HG02759 (cell line): Measurements from ENCODE around the gene ARHGEF1.
"Not testable (repeated sequence)": the region's sequence is repeated elsewhere in the genome, so short reads cannot be mapped to it uniquely, and the experiment has no call there.

ENCODE experiments used
- ATAC-seq: cut with Tn5 transposase; IDR thresholded peaks from one replicate; pipeline ENCODE4 v1.9.1; 2021; ENCODE audit warnings: mild to moderate bottlenecking, moderate library complexity; ENCODE audit not compliant: unreplicated experiment

The ARHGEF1 gene

GRCh38 chr19:41903193-41903953 lies 20.4 kb downstream of the ARHGEF1 start:
- ATAC-seq, result no peak

DNA sequence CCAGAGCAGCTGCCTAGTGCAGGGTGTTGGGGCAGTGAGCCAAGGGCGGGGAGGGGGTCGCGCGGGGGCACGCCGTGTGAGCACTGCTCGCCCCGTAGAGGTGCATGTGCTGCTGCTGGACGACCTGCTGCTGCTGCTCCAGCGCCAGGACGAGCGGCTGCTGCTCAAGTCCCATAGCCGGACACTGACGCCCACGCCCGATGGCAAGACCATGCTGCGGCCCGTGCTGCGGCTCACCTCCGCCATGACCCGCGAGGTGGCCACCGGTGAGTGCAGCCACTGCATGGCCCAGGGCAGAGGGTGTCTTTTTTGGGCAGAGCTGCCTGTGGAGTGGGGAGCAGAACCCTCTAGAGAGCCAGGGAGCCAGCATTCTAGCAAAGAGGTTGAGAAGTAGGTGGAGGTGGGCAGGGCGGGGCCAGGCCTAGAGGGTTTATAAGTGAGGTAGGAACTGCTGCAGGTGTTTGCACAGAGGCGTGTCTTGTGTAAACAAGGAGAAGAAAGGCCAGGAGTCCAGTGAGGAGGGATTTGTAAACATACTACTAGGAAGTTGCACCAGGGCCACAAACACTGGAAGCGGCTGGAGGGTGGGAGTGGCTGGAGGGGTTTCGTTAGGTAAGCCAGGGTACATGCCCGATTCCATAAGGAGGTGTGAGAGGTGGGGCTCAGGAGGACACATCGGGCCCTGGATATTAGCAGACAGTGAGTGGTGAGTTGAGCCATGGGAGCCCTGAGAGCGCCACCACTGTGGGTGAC lies 21.3 kb downstream of the ARHGEF1 start:
- no peak for ATAC-seq

- no peak for ATAC-seq
Observed at GRCh38 chr19:41905273-41906002, 22.5 kb downstream of the ARHGEF1 start.

- no peak for ATAC-seq
Observed at GRCh38 chr19:41906271-41906670, 23.3 kb downstream of the ARHGEF1 start.

GRCh38 chr19:41906916-41907680 lies 24.1 kb downstream of the ARHGEF1 start:
- no peak for ATAC-seq

DNA sequence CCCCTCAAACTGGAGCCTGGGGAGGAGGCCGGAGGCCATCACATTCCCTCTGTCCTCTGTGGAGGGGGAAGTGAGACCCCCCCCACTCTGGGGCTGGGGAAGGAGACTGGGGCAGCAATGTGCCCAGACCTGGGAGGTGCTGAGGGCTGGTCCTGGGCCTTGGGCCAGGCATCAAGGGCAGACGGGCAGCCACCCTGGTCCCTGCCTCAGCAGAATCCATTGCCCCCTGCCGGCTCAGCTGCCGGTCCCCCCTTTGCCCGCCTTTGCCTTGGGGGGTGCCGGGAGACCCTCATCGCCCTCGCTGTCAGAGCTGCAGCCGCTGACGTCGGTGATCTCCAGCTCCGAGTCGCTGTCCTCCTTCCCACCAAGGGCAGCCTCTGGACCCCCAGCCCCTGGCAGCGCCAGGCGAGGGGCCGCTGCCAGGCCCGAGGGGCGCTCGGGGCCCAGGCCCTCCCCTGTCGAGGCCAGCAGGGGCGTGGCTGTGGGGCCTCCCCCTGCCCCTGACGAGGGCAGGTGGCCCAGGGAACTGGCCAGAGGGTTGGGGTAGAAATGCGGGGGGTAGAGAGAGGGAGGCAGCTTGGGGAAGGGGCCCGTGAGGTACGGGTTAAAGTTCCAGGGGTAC lies 25.1 kb downstream of the ARHGEF1 start:
- ATAC-seq, result no peak

GRCh38 chr19:41908724-41909464 lies 25.9 kb downstream of the ARHGEF1 start:
- no peak for ATAC-seq

DNA sequence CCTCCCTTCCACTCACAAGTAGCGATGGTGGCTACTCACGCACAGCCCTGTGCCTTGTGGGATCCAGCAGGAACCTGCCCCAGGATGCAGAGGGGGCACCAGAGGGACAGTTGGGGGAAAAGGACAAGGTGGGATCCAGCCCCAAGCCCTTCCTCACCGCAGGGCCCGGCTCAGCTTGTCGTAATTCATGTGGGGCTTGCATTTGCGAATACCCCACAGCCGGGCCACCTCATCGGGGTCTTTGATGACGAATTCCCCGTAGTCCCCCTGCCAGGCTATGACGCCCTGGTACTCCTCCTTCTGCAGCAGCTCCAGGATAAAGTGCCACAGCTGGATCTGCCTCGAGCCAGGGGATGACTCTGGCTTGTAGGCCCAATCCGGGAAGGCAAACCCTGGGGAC lies 26.7 kb downstream of the ARHGEF1 start:
- no peak for ATAC-seq

GRCh38 chr19:41910240-41910991 lies 27.4 kb downstream of the ARHGEF1 start:
- ATAC-seq, result no peak

GRCh38 chr19:41910992-41911888 lies 28.3 kb downstream of the ARHGEF1 start:
- no peak for ATAC-seq

GRCh38 chr19:41911889-41912731 lies 29.1 kb downstream of the ARHGEF1 start:
- no peak for ATAC-seq

- ATAC-seq, result no peak
Observed at GRCh38 chr19:41912899-41913537, 30.0 kb downstream of the ARHGEF1 start.

GRCh38 chr19:41913538-41914423 lies 30.8 kb downstream of the ARHGEF1 start:
- no peak for ATAC-seq

DNA sequence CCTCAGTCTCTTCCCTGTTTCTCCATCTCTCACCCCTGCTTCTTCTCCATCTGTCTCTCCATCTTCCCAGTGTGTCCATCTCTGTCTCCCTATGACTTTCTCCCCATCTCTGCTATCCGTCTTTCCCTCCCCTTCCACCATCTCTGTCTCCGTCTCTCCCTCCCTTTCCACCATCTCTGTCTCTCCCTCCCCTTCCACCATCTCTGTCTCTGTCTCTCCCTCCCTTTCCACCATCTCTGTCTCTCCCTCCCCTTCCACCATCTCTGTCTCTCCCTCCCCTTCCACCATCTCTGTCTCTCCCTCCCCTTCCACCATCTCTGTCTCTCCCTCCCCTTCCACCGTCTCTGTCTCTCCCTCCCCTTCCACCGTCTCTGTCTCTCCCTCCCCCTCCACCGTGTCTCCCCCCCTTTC lies 31.4 kb downstream of the ARHGEF1 start:
- ATAC-seq, result not testable (repeated sequence)

- ATAC-seq, result no peak
Observed at GRCh38 chr19:41915021-41915775, 32.2 kb downstream of the ARHGEF1 start.
